GM10266 (cell line): Measurements from ENCODE around the gene TAC3.

Source experiments
- DNase-seq: peaks from one replicate; pipeline ENCODE4 v3.0.0; 2012; ENCODE audit errors: extremely low spot score
- TF ChIP-seq, protein P1 (sequence below): IDR thresholded peaks from 2 replicates; pipeline ENCODE4 v1.5.1; 2012; ENCODE audit warnings: mild to moderate bottlenecking, low read depth; ENCODE audit not compliant: control insufficient read depth, insufficient read depth; ENCODE audit errors: missing control alignments

TAC3 gene

DNA sequence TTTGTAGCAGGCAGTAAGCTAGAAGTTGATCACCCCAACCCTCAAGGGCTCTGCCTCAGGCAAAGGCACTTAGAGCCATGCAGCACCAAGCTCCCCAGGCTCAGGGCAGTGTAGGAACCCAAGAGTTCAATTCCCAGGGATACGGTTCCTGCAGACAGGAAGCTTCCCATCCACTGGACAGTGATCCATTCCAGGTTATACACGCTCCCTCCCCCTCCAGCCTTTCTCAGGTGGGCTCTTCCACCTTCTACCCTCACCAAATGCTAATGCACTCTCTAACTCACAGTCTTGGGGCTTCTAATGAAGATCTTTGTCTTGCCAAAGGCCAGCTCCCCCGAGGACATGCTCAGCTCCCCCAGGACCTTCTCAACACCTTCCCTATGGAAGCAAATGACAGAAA, 20.9 kb upstream of the TAC3 start:
- TF ChIP-seq, protein P1, sequence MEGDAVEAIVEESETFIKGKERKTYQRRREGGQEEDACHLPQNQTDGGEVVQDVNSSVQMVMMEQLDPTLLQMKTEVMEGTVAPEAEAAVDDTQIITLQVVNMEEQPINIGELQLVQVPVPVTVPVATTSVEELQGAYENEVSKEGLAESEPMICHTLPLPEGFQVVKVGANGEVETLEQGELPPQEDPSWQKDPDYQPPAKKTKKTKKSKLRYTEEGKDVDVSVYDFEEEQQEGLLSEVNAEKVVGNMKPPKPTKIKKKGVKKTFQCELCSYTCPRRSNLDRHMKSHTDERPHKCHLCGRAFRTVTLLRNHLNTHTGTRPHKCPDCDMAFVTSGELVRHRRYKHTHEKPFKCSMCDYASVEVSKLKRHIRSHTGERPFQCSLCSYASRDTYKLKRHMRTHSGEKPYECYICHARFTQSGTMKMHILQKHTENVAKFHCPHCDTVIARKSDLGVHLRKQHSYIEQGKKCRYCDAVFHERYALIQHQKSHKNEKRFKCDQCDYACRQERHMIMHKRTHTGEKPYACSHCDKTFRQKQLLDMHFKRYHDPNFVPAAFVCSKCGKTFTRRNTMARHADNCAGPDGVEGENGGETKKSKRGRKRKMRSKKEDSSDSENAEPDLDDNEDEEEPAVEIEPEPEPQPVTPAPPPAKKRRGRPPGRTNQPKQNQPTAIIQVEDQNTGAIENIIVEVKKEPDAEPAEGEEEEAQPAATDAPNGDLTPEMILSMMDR, result no peak
- no peak for DNase-seq

DNA sequence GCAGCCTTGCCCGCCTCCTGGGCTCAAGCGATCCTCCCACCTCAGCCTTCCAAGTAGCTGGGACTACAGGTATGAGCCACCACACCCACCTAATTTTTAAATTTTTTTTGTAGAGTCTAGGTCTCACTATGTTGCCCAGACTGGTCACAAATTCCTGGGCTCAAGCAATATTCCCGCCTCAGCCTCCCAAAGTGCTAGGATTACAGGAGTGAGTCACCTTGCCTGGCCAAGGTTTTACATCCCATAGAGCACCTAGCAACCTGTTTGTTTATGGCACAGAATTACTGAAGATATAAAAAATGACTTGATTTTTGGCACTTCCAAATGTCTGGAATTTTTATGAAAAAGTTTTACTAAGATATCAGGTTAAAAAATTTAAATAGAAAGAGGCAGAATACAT, 17.1 kb upstream of the TAC3 start:
- no peak for DNase-seq
- TF ChIP-seq, protein P1, result no peak

DNA sequence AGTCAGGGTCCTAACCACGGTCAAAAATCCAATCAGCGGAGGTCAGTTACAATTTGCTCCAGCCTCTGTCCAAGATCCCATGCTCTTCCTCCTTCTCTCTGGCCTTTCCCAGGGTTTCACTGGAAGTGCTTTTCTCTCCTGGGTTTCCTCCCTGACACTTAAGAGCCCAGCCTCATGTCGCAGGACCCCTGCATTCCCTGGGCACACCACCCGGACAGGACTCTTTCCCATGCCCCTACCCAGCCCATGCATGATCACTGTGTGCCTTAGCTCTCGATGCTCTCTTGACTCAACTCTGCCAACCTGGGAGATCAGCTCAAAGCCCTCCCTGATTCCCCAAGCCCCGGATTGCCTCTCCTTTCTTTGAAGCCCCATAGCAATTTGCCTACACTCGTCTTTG, 15.5 kb upstream of the TAC3 start:
- TF ChIP-seq, protein P1, result no peak
- no peak for DNase-seq

DNA sequence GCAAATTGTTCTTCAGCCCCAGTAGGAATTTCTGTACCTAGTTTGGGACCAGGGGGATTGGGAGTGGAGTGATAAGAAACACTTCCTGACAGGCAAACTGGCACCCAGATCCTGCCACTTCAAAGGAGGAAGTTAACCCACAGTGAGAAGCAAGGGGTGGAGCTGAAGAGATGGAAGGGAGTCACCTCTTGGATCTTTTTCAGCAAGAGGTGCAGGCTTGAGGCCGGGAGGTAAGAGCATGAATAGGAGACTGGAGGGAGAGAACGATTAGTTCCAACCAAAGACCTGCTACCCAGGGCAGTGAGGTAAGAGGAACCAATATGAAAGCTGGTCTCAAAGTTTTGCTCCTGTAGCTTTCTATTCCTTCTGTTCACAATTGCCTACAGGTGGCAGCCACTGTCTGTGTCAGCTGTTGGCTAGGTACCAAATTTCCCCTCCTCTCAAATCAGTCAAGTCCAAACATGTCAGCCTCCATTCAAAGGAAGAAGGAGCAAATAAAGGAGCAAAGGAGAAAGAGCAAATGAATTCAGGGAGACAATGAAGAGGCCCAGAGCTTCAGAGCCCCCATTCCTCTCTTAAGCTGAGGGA, 14.9 kb upstream of the TAC3 start:
- TF ChIP-seq, protein P1, result peak; percentile 6
- DNase-seq, result peak; percentile 34

DNA sequence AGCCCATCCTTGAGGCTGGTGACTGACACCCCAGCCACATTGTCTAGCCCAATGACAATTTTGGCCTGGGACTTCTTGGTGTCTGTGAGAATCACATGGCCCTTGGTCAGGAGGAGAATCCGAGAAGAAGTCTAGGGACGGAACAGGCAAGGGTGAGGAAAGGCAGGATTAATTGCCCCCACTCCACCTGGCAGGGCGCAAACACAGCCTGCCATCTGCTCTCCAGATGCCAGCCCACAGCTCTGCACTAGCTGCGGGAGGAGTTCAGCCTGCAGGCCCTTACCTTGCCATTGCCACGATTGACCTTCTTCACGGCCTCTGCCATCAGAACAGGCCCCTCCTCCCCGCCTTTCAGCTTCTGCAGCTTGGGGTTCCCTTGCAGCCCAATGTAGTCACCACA, 13.1 kb upstream of the TAC3 start:
- DNase-seq, result no peak

DNA sequence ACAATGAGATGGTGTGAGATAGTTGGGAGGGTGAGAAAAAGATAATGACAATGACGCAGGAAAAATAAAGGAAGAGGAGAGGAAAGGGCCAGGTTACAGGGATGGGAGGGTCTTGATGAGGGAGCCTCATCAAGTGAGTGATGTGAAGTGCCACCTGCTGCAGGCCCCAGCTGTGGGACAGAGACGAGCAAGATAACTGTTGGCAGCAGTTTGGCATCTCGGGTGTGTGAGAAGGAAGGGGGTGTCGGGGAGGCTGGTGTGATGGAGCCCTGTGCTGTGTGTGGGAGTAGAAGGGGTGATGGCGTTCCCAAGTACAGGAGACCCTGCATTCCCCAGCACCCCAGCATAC, 11.4 kb upstream of the TAC3 start:
- TF ChIP-seq, protein P1, result no peak
- no peak for DNase-seq

More for the DNA sequence above, 13.1 kb upstream of the TAC3 start:
- TF ChIP-seq, protein P1, result no peak

DNA sequence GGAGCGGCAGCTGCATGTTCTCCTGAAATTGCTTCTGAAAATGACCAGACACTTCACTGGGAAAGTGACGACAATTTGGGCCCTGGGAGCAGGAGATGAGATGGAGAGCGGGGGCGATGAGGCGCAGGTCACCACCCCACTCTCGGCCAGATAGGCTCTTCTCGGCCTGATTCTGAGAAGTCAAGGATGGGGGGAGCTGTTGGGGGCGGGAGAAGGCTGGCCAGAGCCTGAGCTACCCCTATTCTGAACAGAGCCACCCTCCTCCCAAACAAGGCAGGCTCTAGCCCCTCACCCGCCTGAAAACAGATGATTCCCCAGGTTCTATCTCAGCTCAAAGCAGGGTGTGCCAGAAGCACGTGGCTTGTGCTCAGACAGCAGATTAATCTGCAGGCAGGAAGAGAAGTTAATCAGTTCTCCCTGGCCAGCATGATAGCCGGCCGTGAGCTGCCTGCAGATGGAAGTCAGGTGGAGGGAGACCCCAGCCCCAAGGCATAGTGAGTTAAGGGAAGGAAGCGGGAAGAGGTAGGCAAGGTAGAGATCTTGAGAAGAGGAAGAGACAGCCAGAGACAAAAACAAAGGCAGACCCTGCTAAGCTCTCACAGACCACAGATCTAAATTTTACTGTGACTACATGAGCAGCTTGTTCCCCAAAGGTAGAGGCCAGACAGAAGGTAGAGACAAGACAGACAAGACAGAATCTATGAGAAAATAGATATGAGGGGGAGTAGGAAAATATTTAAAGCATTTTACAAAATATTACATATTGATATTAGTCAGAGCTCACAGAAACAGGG, 10.9 kb upstream of the TAC3 start:
- DNase-seq, result no peak
- TF ChIP-seq, protein P1, result no peak
